A375 (cell line): ENCODE results near the gene ACY1. TPM values are rescaled to one million over a fixed set of nuclear protein-coding genes. Genes with fewer than 3 reads are reported as not detected.

Source experiments
- small RNA-seq: library from RNA; depleted of rRNA; stranded (forward); fragments of <200 nt; gene quantifications from one replicate; pipeline ENCODE3, GENCODE V24; 2014
- total RNA-seq: library from RNA; depleted of rRNA; stranded (reverse); fragments of >200 nt; shearing (Covaris generic); gene quantifications from 2 replicates; pipeline ENCODE4 v1.2.3, GENCODE V29; 2014; rRNA removed

Gene ACY1
- 160 and 207 TPM in 2 replicates for total RNA-seq

GRCh38 chr3:51982838-51983577 is at the start of gene ACY1:
Gene ACY1 (plus strand): TSS chr3:51983535. CDS start chr3:51984065, 530 bp downstream.

GRCh38 chr3:51941798-51942602 is 41.3 kb upstream of the ACY1 start, which contains the start of the genes PARP3 and RRP9:
Gene PARP3 (plus strand): TSS chr3:51942363. CDS start chr3:51943356, 993 bp downstream.
Gene RRP9 (minus strand): TSS chr3:51941904. CDS start chr3:51941867, 37 bp downstream.

GRCh38 chr3:51955175-51955892 is 28.0 kb upstream of the ACY1 start, which contains the start of gene GPR62:
Gene GPR62 (plus strand): TSS chr3:51955381. CDS start chr3:51955653, 272 bp downstream.

DNA sequence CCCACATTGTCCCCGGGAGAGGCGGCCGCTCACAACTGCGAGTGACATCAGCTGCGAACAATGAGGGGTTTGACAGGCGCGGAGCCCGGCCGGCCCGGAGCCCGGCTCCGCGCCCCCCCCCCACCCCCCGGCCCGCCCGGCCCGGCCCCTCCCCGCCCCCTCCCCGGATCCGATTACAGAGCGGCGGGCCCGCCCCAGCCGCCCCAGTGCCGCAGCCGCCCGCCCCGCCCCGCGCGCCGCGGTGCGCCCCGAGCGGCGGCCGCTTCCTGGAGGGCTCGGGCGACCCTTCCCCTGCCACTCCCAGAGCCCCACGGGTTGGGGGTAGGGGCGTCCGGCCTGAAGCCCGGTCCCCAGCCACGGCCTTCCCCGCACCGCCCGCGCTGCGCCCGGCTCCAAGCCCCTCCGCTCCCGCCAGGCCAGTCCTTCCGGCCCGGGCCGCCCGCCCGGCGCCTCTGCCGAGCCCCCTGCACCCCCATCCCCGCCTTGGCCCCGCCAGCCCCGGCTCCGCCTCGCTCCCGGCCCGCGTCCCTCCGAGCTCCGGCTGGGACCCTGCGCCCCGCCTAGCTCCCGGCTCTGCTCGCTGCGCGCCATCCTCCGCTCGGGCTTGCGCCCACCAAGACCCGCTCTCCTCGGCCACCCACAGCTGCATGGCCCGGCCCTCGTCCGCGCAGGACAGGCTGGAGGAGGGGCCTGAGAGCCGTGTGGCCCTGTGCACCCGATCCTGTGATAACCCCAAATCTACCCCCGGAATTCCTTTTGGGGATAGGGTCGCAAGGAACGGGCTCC is 15.8 kb upstream of the ACY1 start, which contains the start of gene PCBP4:
TSS of gene PCBP4 (minus strand) at position 71 of the 786 bp plus-strand sequence. CDS start 6,214 bp downstream, outside the sequence.

GRCh38 chr3:51974963-51975851 is 8.1 kb upstream of the ACY1 start, which contains the start of gene ABHD14A:
Gene ABHD14A (plus strand): TSS chr3:51975064. CDS start chr3:51975136, 72 bp downstream.

GRCh38 chr3:51995346-51996163 is 12.2 kb downstream of the ACY1 start, which contains the start of gene RPL29:
Gene RPL29 (minus strand): TSS chr3:51995895. CDS start chr3:51995461, 434 bp downstream.

Small RNA genes lying within 50 kb of the gene (small RNA-seq; reads per million reads assigned to genes)
- gene AC115284.1: not detected

Other genes starting within 250 kb of the ACY1 start
- not detected in 2 replicates for gene IQCF6, start 204.3 kb upstream of the ACY1 start, total RNA-seq
- not detected in 2 replicates for gene IQCF2, start 121.9 kb upstream of the ACY1 start, total RNA-seq
- not detected in 2 replicates for gene IQCF5, start 107.9 kb upstream of the ACY1 start, total RNA-seq
- not detected in 2 replicates for gene IQCF1, start 80.2 kb upstream of the ACY1 start, total RNA-seq
- gene RRP9, start 41.6 kb upstream of the ACY1 start, total RNA-seq: 67.1 and 72.3 TPM in 2 replicates
- gene PARP3, start 41.2 kb upstream of the ACY1 start, total RNA-seq: 29.2 and 39.1 TPM in 2 replicates
- gene GPR62, start 28.2 kb upstream of the ACY1 start, total RNA-seq: 0.40 TPM in 1 of 2 replicates, not detected in the other
- 147 and 161 TPM in 2 replicates for gene PCBP4, start 16.1 kb upstream of the ACY1 start, total RNA-seq
- gene ABHD14B, start 9.5 kb upstream of the ACY1 start, total RNA-seq: 62.9 and 81.4 TPM in 2 replicates
- gene ABHD14A, start 8.5 kb upstream of the ACY1 start, total RNA-seq: 13.7 and 14.8 TPM in 2 replicates
- gene RPL29, start 12.4 kb downstream of the ACY1 start, total RNA-seq: 1,860 and 1,974 TPM in 2 replicates
- gene DUSP7, start 73.0 kb downstream of the ACY1 start, total RNA-seq: 28.4 and 29.2 TPM in 2 replicates
- 21.6 and 23.9 TPM in 2 replicates for gene POC1A, start 170.9 kb downstream of the ACY1 start, total RNA-seq
- gene ALAS1, start 214.6 kb downstream of the ACY1 start, total RNA-seq: 50.7 TPM in 2 replicates
- not detected in 2 replicates for gene TLR9, start 242.1 kb downstream of the ACY1 start, total RNA-seq